Activated CD4-positive, alpha-beta T cell treated with anti-CD3 and anti-CD28 coated beads, Interleukin-2, Interleukin-4, amounts not matched to agents 100 ng/mL and 50 ng/mL, durations not matched to agents 16 hours and 8 hours (primary cell): Measurements from ENCODE around the gene LARGE1.
"Not testable (repeated sequence)": the region's sequence is repeated elsewhere in the genome, so short reads cannot be mapped to it uniquely, and the experiment has no call there.

ENCODE experiments used
- DNase-seq: peaks from one replicate; pipeline ENCODE4 v3.0.0-alpha.2; 2020; ENCODE audit warnings: low spot score

LARGE1 gene

GRCh38 chr22:33883961-33884808 is 36.1 kb downstream of the LARGE1 start:
- DNase-seq, result no peak

- no peak for DNase-seq
Measured at GRCh38 chr22:33883561-33883960, 36.7 kb downstream of the LARGE1 start.

DNA sequence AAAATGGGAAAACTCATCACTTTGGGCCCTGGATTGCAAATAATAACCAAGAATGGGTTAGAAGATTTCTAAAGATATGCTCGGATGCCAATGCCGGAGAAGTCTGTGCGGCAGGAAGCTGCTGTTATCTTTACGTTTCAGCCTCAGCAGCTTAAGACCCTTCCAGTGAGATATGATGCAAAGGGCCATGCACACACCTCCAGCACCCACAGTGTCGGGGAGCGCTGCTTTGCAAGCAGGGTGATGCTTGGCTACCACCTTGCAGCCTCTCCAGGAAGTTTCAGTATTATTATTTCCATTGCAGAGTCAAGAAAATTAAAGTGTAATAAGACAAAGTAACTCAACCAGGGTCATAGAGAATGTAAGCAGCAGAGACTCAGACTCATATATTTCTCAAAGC is 37.3 kb downstream of the LARGE1 start:
- no peak for DNase-seq

- DNase-seq, result no peak
Measured at GRCh38 chr22:33880986-33881385, 39.3 kb downstream of the LARGE1 start.

DNA sequence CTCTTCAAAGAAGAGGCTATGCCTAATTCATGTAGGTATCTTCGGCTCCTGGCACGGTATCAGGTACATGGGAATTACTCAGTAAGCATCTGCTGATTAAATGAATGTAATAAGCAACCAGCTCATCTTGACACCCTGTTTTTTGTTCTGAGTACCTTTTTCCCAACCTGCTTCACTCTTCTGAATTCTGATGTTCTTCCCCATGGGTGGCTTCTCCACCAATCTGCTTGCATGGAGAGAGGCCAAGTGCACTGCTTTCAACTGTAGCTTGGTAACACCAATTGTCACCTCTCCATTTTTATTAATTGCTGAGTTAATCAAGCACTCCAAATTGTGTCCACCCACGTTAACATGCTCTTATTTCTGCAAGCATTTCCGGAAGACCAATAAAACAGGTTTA is 40.5 kb downstream of the LARGE1 start:
- DNase-seq, result no peak

DNA sequence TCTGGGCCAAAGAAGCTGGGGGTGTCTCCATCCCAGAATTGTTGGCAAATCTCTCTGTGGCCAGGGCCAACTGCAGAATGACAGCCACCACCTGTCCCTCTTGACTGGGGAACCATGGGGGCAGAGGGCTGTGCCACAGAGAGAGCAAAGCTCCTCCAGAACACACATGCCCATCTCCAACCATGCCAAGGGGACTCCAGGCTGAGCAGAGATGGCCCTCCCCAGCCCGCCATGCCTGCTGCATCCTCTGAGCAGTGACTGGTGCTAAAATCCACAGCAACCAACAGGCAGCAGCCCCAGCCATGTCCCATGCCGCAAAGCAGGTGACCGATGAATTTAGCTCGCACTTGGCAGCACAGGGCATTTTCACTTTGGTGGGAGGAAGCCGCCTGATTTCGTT is 45.0 kb downstream of the LARGE1 start:
- no peak for DNase-seq

GRCh38 chr22:33874206-33874605 is 46.1 kb downstream of the LARGE1 start:
- no peak for DNase-seq

DNA sequence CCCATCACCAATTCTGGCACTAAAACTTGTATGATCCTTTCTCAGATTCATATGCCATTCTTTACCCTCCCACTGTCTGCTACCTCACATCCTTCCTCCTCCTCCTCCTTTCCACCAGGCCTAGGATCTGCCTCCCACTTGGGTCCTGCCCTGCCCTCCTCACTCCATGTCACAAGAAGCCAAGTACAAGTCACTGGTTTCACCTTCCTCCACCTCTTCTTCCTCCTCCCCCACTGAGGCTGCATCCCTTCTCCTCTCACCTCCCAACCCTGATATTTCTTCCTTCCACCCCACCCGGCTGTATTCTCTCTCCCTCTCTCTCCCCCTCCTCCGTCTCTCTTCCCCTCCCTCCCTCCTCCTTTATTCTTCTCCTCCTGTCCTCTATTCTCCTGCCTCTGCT is 46.6 kb downstream of the LARGE1 start:
- DNase-seq, result no peak

GRCh38 chr22:33873186-33873585 is 47.1 kb downstream of the LARGE1 start:
- DNase-seq, result no peak

DNA sequence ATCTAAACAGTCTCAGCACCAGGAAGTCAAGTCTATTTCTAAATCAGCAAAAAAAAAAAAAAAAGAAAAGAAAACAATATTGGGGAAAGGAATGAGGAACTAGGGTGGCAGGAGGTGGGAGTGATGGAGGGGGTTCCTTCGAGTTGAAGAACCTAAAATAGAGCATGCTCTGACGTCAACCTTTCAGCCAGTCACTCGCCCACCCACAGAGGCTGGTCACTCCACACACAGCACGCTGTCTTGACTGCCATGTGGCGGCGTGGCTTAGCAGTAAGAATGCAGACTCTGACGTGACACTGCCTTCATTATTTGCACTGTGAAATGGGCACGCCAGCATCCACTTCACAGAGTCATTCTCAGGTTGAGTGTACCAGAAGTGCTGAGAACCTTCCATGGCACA is 48.3 kb downstream of the LARGE1 start:
- DNase-seq, result no peak

GRCh38 chr22:33869946-33870345 is 50.3 kb downstream of the LARGE1 start:
- DNase-seq, result no peak

GRCh38 chr22:33867971-33868370 is 52.3 kb downstream of the LARGE1 start:
- no peak for DNase-seq

DNA sequence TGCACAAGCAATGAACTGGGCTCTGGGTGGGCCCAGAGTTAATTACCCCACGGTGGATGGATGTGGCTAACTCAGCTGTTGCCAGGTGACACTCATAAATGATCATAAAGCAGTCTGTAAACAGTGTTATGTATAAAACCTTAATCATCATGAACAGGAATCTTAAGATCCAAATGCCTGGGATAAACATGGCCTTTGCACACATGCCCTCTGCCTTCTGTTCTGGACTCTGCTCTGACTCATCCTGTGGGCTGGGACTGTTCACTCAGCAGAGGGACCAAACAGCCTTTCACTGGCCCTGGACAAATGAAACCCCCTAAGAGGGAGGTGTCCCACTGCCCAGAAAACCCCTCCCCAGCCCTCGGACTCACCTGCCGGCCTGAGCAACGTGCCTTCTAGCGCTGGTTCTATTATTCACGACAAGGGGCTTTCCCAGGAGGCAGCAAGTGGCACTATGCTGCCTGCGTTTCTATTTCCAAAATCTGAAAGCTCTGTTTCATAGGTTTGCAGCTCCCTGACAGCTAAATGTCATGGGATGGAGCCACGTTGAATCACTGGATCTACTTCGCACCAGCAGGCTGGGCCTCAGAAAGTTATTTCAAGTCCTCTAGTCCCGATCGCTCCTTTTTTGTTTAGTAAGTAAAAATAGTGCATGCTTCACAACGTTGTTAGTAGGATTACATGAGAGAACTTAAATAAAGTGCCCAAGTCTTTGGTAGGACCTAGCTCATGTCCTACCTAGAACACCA is 53.0 kb downstream of the LARGE1 start:
- no peak for DNase-seq

GRCh38 chr22:33866511-33866910 is 53.8 kb downstream of the LARGE1 start:
- no peak for DNase-seq

GRCh38 chr22:33865996-33866395 is 54.3 kb downstream of the LARGE1 start:
- no peak for DNase-seq

DNA sequence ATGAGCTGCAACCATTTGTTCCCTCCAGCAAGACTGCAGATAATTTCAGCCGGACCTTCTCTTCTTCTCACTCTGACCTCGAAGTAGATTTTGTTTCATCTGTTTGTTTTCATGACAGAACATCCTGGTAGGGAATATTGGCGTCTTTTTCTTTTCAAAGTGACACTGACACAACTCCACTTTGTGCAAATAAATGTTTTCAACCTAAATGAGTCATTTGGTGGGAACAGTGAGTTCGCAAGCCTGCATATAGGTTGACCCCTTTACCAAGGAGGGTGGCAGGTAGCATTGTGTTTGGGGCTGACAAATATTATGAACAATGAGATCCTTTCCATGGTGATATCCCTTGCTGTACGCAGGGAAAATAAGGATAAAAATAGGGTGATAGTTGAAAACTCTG is 55.0 kb downstream of the LARGE1 start:
- no peak for DNase-seq

DNA sequence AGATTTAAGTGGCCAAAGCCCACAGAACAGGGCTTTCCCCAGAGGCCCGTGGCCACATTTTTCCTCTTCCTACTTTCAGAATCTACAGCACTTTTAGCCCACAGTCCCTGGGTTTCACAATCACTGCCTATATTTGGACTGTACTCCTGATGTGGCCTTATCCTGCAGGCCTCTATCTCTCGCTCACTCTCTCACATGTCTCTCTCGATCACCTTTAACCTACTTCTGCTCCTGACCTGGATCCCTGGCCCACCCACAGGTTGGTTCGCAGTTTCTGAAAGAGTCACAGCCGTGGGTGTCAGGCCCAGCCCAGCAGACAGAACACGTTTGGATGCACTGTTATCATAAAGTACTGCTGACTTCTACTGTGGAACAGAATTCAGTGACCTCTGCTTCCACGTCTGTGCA is 55.5 kb downstream of the LARGE1 start:
- DNase-seq, result no peak

- DNase-seq, result no peak
Measured at GRCh38 chr22:33861216-33861875, 58.9 kb downstream of the LARGE1 start.

- DNase-seq, result no peak
Measured at GRCh38 chr22:33860386-33860785, 59.9 kb downstream of the LARGE1 start.

- DNase-seq, result no peak
Measured at GRCh38 chr22:33859311-33859710, 61.0 kb downstream of the LARGE1 start.

DNA sequence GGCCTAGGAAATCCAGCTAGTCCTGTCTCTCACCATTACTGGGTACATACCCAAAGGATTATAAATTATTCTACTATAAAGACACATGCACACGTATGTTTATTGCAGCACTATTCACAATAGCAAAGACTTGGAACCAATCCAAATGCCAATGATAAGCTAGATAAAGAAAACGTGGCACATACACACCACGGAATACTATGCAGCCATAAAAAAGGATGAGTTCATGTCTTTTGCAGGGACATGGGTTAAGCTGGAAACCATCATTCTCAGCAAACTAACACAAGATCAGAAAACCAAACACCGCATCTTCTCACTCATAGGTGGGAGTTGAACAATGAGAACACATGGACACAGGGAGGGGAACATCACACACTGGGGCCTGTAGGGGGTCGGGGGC is 61.6 kb downstream of the LARGE1 start:
- not testable (repeated sequence) for DNase-seq

DNA sequence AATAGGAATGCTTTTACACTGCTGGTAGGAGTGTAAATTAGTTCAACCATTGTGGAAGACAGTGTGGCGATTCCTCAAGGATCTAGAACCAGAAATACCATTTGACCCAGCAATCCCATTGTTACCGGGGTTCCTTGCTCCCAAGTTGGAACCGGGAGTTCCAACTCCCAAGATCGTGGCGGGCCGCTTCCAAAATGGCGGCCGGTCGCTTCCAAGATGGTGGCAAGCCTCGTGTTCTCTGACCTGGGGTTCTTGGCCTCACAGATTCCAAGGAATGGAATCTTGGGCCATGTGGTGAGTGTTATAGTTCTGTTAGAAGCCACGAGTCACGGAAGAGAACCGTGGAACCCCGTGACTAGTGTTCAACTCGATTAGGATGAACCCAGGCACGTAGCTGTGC is 62.5 kb downstream of the LARGE1 start:
- not testable (repeated sequence) for DNase-seq

DNA sequence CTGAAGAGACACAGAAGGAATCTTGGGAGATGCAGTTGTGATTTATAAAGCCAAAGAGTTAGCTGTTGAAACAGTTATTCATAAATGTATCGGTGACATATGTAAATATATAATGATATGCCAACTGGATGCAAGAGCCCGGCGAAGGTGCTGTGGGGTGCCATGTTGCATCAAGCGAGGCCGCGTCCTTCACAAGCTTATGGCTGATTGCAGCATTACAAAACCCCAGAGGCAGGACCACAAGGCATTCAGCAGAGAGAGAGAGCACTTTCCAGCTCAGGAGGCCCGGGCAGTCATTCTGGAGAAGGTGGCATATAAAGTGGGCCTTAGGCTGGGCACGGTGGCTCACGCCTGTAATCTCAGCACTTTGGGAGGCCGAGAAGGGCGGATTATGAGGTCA is 65.6 kb downstream of the LARGE1 start:
- no peak for DNase-seq
